Stimulated activated CD8-positive, alpha-beta memory T cell treated with anti-CD3 and anti-CD28 coated beads, Interleukin-12 subunit alpha, Interleukin-12 subunit beta, amount 100 ng/mL, for 24 hours (primary cell): Measurements from ENCODE around the gene ASH1L.
"Not testable (repeated sequence)": the region's sequence is repeated elsewhere in the genome, so short reads cannot be mapped to it uniquely, and the experiment has no call there.

Source experiments
- DNase-seq: peaks from one replicate; pipeline ENCODE4 v3.0.0-alpha.2; 2020; ENCODE audit errors: extremely low read depth

ASH1L gene

GRCh38 chr1:155488419-155488818 is 74.2 kb downstream of the ASH1L start:
- not testable (repeated sequence) for DNase-seq

- DNase-seq = no peak
Measured at GRCh38 chr1:155487541-155487940, 75.1 kb downstream of the ASH1L start.

DNA sequence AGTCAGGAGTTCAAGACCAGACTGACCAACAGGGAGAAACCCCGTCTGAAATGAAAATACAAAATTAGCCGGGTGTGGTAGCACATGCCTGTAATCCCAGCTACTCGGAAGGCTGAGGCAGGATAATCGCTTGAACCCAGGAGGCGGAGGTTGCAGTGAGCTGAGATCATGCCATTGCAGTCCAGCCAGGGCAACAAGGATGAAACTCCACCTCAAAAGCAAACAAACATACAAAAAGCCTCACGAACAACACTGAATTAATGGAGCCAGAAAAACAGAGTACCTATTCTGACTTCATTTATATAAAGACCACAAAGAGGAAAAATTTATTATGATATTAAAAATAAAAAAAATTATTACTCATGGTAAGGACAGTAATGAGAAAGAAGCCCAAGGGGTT is 75.7 kb downstream of the ASH1L start:
- DNase-seq = not testable (repeated sequence)

GRCh38 chr1:155485945-155486344 is 76.7 kb downstream of the ASH1L start:
- no peak for DNase-seq

DNA sequence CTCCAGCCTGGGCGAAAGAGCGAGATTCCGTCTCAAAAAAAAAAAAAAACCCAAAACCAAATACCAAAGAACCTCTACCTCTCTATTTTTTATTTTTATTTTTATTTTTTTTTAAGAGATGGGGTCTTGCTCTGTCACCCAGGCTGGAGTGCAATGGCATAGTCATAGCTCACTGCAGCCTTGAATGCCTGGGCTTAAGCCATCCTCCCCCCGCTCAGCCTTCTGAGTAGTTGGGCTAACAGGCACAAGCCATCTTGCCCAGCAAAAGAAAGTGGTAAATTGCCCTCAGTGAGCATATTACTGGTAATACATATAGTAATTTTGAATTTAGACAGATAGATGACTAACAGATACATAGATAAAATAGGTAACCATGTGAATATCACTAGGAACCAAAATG is 77.4 kb downstream of the ASH1L start:
- no peak for DNase-seq

DNA sequence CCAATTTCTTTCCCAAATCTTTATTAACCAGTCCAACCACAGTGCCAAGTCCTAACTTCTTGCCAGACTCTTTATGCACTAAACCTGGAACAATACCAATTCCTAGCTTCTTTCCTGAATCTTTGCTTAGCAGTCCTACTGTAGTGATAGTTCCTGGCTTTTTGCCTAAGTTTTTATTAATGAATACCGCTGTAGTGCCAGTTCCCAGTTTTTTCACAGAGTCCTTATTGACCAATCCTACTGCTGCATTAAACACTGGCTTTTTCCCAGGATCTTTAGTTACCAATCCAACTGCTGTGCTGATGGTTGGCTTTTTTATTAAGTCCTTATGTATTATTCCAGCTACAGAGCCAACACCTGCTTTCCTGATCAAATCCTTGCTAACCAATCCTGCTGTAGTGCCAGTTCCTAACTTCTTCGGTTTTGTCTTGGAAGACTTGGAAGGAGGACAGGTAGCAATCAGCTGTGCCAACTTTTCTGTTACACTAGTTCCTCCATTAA is 80.8 kb downstream of the ASH1L start:
- DNase-seq = no peak

DNA sequence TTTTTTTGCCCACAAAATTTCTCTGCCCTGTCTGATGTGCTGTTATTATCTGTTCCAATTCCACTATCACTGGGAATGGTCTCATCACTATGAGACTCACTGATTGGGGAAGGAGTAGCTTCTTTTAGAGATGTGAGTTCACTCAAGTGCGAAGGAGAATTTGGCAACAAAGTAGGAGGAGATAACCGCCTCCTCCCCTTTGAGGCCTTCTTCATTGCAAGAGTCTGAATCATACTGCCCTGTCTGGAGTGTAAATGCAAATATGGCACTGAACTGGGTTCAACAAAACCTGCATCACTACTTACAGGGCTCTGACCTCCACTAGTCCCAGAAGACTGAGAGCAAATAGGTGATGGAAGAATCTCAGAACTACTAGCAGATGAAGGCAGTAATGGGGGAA is 83.4 kb downstream of the ASH1L start:
- DNase-seq = no peak

DNA sequence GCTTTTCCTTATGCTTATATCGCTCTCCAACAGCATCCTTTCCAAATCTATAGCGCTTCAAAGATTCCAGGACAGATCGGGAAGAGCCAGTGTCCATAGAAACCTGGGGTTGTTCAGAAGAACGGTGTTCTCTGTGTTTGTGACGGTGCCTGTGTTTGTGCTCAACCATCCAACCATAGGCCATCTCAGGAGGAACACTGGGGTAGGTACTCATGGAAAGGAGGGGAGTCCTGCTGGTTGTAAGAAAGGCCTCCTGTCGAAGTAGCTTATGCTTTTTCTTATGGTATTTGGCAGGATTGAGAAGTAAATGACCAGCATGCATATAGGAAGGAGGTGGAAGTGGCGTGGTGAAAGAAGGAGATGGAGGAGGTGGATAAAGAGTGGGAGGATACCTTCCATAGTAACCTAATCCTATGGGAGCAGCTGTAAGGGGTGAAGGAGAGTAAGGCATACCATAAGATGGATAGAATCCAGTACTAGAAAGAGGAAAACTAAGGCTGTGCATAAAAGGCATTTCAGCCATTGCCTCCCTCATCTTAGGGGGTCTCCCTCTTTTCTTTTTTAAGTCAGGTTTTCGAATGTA is 84.2 kb downstream of the ASH1L start:
- DNase-seq = no peak

DNA sequence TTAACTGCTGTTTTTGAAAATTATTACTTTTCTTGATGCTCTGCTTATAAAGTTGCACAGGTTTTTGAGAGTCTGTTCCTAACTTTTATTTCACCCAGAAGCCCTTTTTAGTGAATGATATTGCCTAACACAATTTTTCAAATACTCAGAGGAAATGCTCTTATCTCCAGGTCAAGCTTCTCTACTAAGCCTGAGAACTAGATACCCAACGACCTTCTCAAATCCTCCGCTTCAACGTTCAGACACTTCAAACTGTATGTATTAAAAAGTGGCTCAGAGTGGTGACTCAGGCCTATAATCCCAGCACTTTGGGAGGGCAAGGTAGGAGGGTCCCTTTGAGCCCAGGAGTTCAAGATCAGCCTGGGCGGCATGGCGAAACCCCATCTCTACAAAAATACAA is 88.5 kb downstream of the ASH1L start:
- no peak for DNase-seq

GRCh38 chr1:155473151-155473821 is 89.3 kb downstream of the ASH1L start:
- no peak for DNase-seq

- DNase-seq = no peak
Measured at GRCh38 chr1:155472491-155473083, 90.0 kb downstream of the ASH1L start.

GRCh38 chr1:155471891-155472290 is 90.7 kb downstream of the ASH1L start:
- DNase-seq = no peak

- no peak for DNase-seq
Measured at GRCh38 chr1:155471026-155471425, 91.6 kb downstream of the ASH1L start.

GRCh38 chr1:155466996-155467395 is 95.6 kb downstream of the ASH1L start:
- DNase-seq = no peak

GRCh38 chr1:155466617-155466972 is 96.0 kb downstream of the ASH1L start:
- DNase-seq = no peak

DNA sequence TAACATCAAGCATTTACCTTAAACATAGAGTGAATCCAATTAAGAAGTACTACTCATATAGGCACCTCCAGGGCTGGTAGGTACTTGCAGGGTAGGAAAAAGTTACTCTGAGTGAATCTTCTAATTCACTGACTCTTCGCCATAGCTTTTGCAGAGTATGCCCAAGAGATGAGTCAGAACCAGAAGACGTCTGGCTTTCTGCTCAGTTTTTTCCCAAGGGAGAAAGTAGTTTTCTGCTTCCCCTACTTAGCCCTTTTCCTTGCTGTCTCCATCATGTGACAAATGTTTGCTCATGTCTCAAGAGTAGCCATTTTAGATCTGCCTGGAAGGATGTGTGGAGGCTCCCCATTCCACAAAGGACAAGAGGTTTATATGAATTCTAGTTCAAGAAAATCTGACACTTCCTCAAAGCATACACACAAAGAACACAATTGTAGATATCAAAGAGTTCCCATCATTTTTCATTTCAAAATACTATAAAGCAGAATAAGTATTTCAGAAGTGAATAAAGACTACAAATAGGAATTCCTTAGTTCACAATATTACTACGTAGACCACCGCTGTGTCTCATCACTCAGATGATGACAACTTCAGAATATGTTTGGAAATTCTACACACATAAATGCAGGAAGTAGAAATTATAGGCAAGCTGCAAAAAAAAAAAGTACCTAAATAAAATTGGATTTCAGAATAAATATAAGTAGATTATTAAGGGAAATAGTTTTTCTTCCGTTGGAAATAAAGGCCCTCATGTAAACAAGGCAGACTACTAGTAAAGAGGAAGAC is 98.5 kb downstream of the ASH1L start:
- no peak for DNase-seq

DNA sequence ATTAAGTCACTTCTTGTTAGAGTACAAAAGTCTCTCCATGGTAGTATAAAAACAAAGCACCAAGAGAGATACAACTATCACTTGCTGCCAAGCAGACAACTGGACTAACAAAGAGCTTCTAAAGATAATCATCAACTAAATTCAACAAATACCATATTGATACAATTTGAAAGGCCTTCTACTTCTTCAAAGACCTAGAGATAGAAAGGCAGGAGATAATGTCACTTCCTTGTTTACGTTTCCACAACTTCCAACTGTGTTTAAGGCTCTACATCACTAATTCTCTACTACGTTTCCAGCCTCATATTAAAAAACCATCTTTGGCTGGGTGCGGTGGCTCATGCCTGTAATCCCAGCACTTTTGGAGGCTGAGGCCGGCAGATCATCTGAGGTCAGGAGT is 104.5 kb downstream of the ASH1L start:
- no peak for DNase-seq

DNA sequence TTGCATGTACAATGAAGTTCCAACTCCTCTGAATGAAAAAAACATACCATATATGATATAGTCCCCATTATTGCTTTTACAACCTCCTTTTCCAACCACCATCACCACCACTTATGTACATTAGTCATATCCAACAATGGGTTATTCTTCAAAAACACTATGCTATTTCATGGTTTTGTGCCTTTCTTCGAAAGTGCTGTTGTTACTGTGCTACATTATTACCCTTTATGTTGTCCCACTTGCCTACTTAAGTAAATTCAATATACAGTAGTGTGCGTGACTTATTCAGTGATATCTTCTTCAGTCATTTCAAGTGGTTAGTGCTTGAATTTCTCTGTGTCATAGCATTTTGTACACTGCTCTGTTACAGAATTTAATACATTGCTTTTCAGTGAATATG is 105.3 kb downstream of the ASH1L start:
- DNase-seq = no peak

DNA sequence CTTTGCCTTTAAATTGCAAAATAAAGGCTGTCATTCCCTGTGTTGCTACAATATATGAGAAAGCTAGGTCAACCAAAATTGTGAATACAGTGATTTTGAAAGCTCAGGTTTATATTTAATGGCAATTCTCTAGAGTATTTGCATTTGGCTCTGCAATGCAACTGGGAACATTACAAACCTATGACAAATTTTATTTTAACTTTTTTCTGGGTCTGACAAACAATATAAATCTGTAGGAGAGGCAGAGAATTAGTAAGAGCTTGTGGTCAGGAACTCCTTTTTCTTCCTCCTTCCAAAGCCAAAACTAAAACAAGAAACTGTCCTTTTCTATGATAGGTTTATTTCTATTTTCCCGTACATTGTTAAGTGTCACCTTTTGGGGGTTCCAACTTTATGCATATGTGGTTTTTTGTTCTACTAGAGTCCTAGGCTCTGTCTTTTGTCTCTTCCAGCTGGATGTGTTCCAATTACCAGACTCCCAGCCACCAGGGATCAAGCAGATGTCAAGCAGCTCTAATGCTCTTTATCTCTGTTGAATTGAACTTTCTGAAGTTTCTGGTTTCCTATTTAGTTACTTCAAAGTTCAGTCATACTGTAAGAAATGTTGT is 106.9 kb downstream of the ASH1L start:
- DNase-seq = no peak

- no peak for DNase-seq
Measured at GRCh38 chr1:155454096-155454495, 108.5 kb downstream of the ASH1L start.

DNA sequence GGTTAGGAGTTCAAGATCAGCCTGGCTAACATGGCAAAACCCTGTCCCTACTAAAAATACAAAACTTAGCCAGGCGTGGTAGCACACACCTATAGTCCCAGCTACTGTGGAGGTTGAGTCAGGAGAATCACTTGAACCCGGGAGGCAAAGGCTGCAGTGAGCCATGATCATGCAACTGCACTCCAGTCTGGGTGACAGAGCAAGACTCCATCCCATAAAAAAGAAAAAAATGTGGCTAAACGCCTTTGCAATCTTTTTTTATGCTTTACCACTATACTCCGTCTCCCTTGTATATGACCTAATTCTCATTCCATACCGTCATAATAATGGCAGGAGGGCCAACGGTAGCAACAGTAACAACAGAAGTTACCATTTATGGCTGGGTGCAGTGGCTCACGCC is 109.5 kb downstream of the ASH1L start:
- no peak for DNase-seq

- DNase-seq = no peak
Measured at GRCh38 chr1:155451199-155451598, 111.4 kb downstream of the ASH1L start.
